K562 (cell line): ENCODE data around the gene MBL2. TPM values are rescaled to one million over a fixed set of nuclear protein-coding genes. Genes with fewer than 3 reads are reported as not detected.

Experiments used
- EP300 ChIP-seq: IDR thresholded peaks from 2 replicates; pipeline ENCODE4 v1.6.1; 2012; ENCODE audit warnings: low read length, improper control_type of control experiment
- FOXP1 ChIP-seq: sonication (generic); formaldehyde crosslinking; IDR thresholded peaks from 2 replicates; pipeline ENCODE4 v1.8.0; 2022; ENCODE audit warnings: mild to moderate bottlenecking, missing genetic modification reagents
- HDAC6 ChIP-seq: IDR thresholded peaks from 2 replicates; pipeline ENCODE4 v1.6.1; 2012; ENCODE audit warnings: low read depth, mild to moderate bottlenecking, control low read depth, inconsistent platforms, low read length, moderate library complexity
- PCBP2 ChIP-seq: fragments of 200-400 bp; formaldehyde crosslinking; IDR thresholded peaks from 2 replicates; pipeline ENCODE4 v1.6.1; 2018; ENCODE audit warnings: low read length, low read depth, mild to moderate bottlenecking, moderate library complexity; ENCODE audit not compliant: poor library complexity, severe bottlenecking
- STAG1 ChIP-seq: sonication (generic); formaldehyde crosslinking; IDR thresholded peaks from 2 replicates; pipeline ENCODE4 v1.5.0; 2020; ENCODE audit warnings: missing genetic modification reagents, borderline replicate concordance
- TBL1XR1 ChIP-seq, 2 experiments: IDR thresholded peaks; 2 replicates each; pipeline ENCODE4 v1.6.1; 2012; ENCODE audit warnings: improper control_type of control experiment in 2 of 2, low read length in 2 of 2, mild to moderate bottlenecking in 1 of 2
- TGIF2 ChIP-seq: sonication (generic); formaldehyde crosslinking; IDR thresholded peaks from 2 replicates; pipeline ENCODE4 v1.8.1; 2022; ENCODE audit warnings: mild to moderate bottlenecking, missing genetic modification reagents, moderate library complexity
- THAP12 ChIP-seq: fragments of 250-450 bp; sonication (Bioruptor Pico); IDR thresholded peaks from 2 replicates; pipeline ENCODE4 v1.9.0; 2021; ENCODE audit warnings: mild to moderate bottlenecking, inconsistent platforms
- UBTF ChIP-seq, 2 experiments: IDR thresholded peaks; 2 replicates each; pipeline ENCODE4 v1.6.1; 2012; ENCODE audit warnings: improper control_type of control experiment in 2 of 2, low read depth in 2 of 2, low read length in 2 of 2, borderline replicate concordance in 1 of 2
- polyA plus RNA-seq, 8 experiments: library from polyadenylated mRNA; depleted of rRNA in 4 of 8; stranded (reverse) in 5 of 8; unstranded in 3 of 8; fragments of >200 nt; fragmentation: Nextera tagmentation in 2 of 8; fragmentation: Illumina TruSeq in 1 of 8; extraction: Ambion mirVana in 2 of 8; extraction: Trizol in 1 of 8; gene quantifications; 2 replicates each; pipeline versions ENCODE4 v1.2.1 to v1.2.3, GENCODE V29; 2011 to 2014; ENCODE audit warnings: inconsistent platforms in 1 of 8, missing spikeins in 1 of 8
- total RNA-seq, 7 experiments: library from RNA; depleted of rRNA in 6 of 7; stranded (reverse); fragments of >200 nt in 6 of 7; fragmentation: Illumina TruSeq in 2 of 7; extraction: Trizol in 2 of 7; gene quantifications; 2 replicates each; pipeline versions ENCODE4 v1.2.1 to v1.2.3, GENCODE V29; 2011 to 2021; ENCODE audit warnings: low replicate concordance in 1 of 7

Gene MBL2
- total and polyA plus RNA-seq, 9 of the 15 experiments (the other 6 are each of a cell fraction or from before 2014, with no cell fraction given) = not detected

GRCh38 chr10:52757773-52758172 lies 14.8 kb downstream of the MBL2 start (continued):
- TF ChIP-seq THAP12 (CRISPR knock-in tag) (no peak), STAG1 (CRISPR knock-in tag) (no peak), HDAC6 (no peak), UBTF (IDR thresholded peaks at IDR 0.05; ENCODE audit: borderline replicate concordance in 1 of 2, low read depth in 2 of 2, low read length in 2 of 2) (no peak), FOXP1 (CRISPR knock-in tag) (no peak), TGIF2 (no peak), TBL1XR1 (IDR thresholded peaks at IDR 0.05; ENCODE audit: low read length in 2 of 2) (no peak), PCBP2 (no peak), EP300 (no peak)
